ENCODE data around the gene ZBTB6.
"Not testable (repeated sequence)": the region's sequence is repeated elsewhere in the genome, so short reads cannot be mapped to it uniquely, and the experiment has no call there.

The ZBTB6 gene

GRCh38 chr9:122923947-122924346, 10.8 kb upstream of the ZBTB6 start:
- FAIRE-seq (no peak), DNase-seq (ENCODE audit: insufficient read length, low spot score) (no peak)
- no peak for TF ChIP-seq CTCF (IDR thresholded peaks at IDR 0.05; ENCODE audit: insufficient read depth, missing control alignments)

- no peak for FAIRE-seq
Measured at GRCh38 chr9:122922713-122923112, 9.6 kb upstream of the ZBTB6 start.

GRCh38 chr9:122918310-122918709, 5.2 kb upstream of the ZBTB6 start:
- FAIRE-seq (no peak), DNase-seq (ENCODE audit: insufficient read length, low spot score) (no peak)

More at GRCh38 chr9:122922713-122923112, 9.6 kb upstream of the ZBTB6 start:
- no peak for TF ChIP-seq CTCF (IDR thresholded peaks at IDR 0.05; ENCODE audit: insufficient read depth, missing control alignments)
- no peak for DNase-seq (ENCODE audit: insufficient read length, low spot score)

GRCh38 chr9:122912671-122912963, 506 bp downstream of the ZBTB6 start:
- no peak for TF ChIP-seq CTCF (IDR thresholded peaks at IDR 0.05; ENCODE audit: insufficient read depth, missing control alignments)
- FAIRE-seq (no peak), DNase-seq (ENCODE audit: insufficient read length, low spot score) (no peak)

More at GRCh38 chr9:122918310-122918709, 5.2 kb upstream of the ZBTB6 start:
- no peak for TF ChIP-seq CTCF (IDR thresholded peaks at IDR 0.05; ENCODE audit: insufficient read depth, missing control alignments)

GRCh38 chr9:122906122-122906521, 7.0 kb downstream of the ZBTB6 start:
- FAIRE-seq; DNase-seq (ENCODE audit: insufficient read length, low spot score): not testable (repeated sequence)

- FAIRE-seq (peak; percentile 92), DNase-seq (ENCODE audit: insufficient read length, low spot score) (peak; percentile 21)
- no peak for TF ChIP-seq CTCF (IDR thresholded peaks at IDR 0.05; ENCODE audit: insufficient read depth, missing control alignments)
Measured at GRCh38 chr9:122904823-122905710, 8.1 kb downstream of the ZBTB6 start, which contains the start of gene RC3H2. TSS of gene RC3H2 (minus strand) at chr9:122905359. CDS start at chr9:122897509, 7,850 bp downstream.

- FAIRE-seq (no peak), DNase-seq (ENCODE audit: insufficient read length, low spot score) (no peak)
- no peak for TF ChIP-seq CTCF (IDR thresholded peaks at IDR 0.05; ENCODE audit: insufficient read depth, missing control alignments)
Measured at GRCh38 chr9:122904466-122904822, 8.7 kb downstream of the ZBTB6 start.
